Endometrial microvascular endothelial cells (primary cell): Measurements from ENCODE around the gene FALEC. TPM values are rescaled to one million over a fixed set of nuclear protein-coding genes. Genes with fewer than 3 reads are reported as not detected.
"Not testable (repeated sequence)": the region's sequence is repeated elsewhere in the genome, so short reads cannot be mapped to it uniquely, and the experiment has no call there.

Experiments
- in situ Hi-C: cut with HindIII; loops from 2 replicates; pipeline ENCODE4 v1.10.0; 2017; ENCODE audit warnings: low sequenced_read_pairs, low pct_unique_long_range_greater_than_20kb; ENCODE audit errors: inconsistent ontology term
- total RNA-seq: library from RNA; depleted of rRNA; stranded (reverse); fragments of >200 nt; gene quantifications from one replicate; pipeline ENCODE4 v1.2.3, GENCODE V29; 2015; ENCODE audit errors: inconsistent ontology term

The FALEC gene
- total RNA-seq, 1 donor from 2014 or later: not detected

- in situ Hi-C loops: not testable (repeated sequence)
Measured at GRCh38 chr1:150565240-150565991, 49.9 kb downstream of the FALEC start.

GRCh38 chr1:150566589-150567340 is 51.2 kb downstream of the FALEC start:
- in situ Hi-C loops: no loop called here

DNA sequence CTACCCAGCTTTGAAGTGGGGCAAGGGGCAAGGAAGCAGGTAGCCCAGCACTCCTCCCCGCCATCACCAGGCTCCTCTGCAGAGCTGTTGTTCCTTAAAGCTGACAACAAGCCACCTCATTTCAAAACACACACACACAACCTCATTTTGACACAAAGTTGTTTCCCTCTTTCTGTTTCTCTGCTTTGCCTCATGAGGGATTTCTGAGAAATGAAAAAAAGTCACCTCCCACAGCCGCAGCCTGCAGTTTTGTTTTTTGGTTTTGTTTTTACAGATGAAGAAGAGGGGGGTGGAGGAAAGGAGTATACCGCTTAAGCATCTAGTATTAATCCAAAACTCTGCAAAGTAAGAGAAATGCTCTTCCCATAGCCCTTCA is 51.8 kb downstream of the FALEC start:
- in situ Hi-C loops: no loop called here

DNA sequence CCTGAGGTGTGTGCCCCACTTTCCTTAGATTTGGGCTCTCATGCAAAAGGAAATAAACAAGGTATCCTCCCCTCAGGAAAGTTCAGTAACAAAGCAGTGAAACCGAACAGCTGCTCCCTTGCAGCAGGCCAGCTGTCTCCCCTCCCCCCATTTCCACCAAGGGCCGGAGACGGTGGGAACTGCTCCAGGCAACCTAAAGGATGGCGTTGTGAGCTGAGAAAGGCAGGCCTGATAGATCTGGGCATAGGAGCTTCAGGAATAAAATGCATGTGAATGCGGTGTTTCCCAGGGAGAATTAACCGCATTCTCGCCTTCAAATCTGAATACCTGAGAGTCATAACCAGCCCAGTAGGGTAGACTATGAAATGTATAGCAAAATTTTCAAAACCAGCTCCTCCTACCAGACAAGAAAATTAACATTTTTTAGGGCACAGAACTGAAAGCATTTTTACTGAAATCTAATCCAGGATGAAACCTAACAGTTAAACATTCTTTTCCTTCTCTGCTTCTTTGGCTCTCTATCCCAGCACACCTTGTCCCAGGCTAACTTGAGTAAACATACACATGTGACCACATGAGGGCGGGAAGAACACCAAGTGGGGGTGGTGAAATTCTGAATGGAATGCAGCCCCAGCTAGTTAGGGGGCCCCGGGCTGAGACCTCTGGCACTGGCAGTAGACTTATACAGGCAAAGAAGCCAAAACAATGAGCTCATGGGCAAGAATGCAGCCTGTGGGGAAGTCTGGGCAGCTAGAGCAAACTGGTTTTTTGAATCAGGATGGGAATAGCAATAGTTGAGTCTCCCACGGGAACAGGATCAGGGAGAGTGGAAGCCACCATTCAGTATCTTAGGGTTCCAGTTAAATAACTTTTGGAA is 52.4 kb downstream of the FALEC start:
- in situ Hi-C loops: no loop called here

DNA sequence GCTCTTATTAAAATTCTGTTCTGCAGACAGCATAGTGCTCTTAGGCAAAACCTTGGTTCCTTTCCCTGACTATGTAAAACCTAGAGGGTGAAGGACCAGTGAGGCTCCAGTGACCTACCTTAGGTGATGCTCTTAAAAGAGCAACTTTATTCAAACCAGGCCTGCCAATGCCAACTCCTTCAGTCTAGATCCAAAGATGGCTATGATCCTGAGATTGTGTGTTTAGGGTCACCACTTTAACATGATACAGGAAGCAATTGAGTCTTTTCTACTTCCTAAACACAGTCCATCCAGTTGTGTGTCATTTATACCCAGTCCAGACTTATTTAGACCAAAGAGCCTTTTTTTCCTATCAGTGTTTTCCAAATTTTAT is 53.0 kb downstream of the FALEC start:
- in situ Hi-C loops: no loop called here

- in situ Hi-C loops: no loop called here
Measured at GRCh38 chr1:150572918-150573647, 57.5 kb downstream of the FALEC start.

DNA sequence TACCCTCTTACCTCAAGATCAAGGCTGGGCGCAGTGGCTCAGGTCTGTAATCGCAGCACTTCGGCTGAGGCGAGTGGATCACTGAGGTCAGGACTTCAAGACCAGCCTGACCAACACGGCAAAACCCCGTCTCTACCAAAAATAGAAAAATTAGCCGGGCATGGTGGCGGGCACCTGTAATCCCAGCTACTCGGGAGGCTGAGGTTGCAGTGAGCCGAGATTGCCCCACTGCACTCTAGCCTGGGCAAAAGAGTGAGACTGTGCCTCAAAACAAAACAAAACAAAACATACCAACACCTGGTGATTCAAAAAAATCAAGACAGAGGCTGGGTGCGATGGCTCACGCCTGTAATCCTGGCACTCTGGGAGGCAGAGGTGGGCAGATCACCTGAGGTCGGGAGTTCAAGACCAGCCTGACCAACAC is 58.1 kb downstream of the FALEC start:
- in situ Hi-C loops: not testable (repeated sequence)

DNA sequence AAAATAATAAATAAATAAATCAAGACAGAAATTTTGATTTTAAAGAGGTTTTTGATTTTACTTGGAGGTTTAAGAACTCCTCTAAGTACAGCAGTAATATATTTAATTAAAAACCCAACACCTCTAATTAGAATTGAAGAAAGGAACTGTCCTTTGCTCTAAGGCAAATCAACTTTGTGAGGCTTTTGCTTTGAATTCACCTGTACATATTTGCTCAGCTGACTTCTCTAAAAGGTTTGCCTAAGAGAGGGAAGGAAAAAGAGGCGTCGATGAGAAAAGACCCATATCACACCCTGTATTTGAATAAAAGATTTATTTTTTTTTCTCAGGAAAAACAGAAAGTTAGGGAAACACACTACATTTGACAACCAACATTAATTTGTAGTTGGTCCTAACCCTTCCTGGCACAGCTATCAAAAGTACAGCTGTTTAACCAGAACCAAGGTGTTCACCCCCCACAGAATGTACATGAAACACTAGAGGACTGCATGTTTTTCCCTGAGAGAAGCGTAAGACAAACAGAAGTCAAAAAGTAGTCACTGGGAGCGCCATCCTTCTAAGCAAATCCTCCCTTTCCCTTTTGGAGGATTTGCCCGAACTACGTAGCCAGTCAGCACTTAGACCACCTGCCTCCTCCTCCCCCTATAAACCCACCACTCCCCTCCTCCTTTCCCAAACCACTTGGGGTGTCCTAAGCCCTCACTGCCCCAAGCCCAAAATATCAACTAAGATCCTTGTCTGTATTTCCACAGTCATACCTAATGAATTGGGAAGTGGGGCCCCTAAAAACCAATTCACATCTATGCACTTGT is 58.9 kb downstream of the FALEC start:
- in situ Hi-C loops: no loop called here

- in situ Hi-C loops: no loop called here
Measured at GRCh38 chr1:150575072-150575489, 59.5 kb downstream of the FALEC start.

GRCh38 chr1:150575518-150576366 is 60.2 kb downstream of the FALEC start:
- in situ Hi-C loops: no loop called here

DNA sequence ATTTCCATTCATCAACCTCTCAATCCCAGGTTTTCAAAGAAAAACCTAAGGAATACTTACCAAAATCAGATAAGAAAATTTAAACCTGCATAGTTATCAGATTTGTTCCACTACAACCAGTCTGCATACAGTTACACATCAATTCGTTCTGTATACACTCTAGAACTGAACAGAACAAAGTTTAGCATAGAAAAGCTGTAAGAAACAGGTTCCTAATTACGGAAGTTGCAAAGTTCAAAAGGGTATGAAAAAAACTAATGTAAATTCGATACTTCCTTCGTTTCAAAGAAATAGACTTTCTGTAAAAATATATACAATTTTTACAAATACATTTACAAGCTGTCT is 60.8 kb downstream of the FALEC start:
- in situ Hi-C loops: no loop called here

- in situ Hi-C loops: no loop called here
Measured at GRCh38 chr1:150576794-150577556, 61.4 kb downstream of the FALEC start.

- in situ Hi-C loops: no loop called here
Measured at GRCh38 chr1:150577557-150578271, 62.2 kb downstream of the FALEC start.

DNA sequence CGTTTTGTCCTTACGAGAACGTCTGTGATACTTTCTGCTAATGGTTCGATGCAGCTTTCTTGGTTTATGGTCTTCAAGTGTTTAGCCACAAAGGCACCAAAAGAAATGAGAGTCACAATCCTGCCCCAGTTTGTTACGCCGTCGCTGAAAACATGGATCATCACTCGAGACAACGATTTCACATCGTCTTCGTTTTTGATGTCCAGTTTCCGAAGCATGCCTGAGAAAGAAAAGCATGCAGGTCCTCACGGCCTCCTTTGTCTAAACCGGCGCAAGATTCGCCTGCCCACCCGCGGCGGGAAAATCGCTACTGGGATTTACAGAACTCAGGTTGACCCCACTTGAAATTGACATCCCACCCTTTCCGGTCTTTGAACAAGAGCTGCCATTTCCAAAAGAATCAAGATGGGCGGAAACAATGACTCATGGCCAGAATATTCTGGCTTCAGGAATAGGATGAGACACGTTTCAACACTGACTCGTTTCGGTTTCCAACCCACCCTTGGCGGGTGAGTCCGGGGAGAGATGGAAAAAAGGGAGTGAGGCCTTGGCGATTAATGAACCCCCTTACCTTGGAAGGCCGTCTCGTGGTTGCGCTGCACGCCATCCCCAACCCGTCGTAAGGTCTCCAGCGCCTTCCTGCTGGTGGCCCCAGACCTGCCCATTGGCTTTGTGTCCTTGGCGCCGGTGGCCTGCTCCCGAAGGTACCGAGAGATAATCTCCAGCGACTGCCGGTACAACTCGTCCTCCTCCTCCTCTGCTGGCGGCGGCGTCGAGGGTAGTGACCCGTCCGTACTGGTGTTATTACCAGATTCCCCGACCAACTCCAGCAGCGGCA is 62.9 kb downstream of the FALEC start:
- in situ Hi-C loops: no loop called here
